Transverse colon (tissue), 4 donors: ENCODE results near the gene XYLT1.

Experiments
- POLR2AphosphoS5 ChIP-seq, 3 donors: sonication (generic); formaldehyde crosslinking; IDR thresholded peaks; one replicate each; pipeline ENCODE4 v1.6.1; 2016; ENCODE audit warnings: antibody characterized with exemption in 3 of 3
- TF ChIP-seq, protein P1 (sequence below), 5 experiments: fragments of 200-600 bp in 3 of 5; fragments of 450-650 bp in 2 of 5; sonication (generic) in 3 of 5; IDR thresholded peaks; 1 replicate in 2 of 5; 2 replicates in 3 of 5; pipeline ENCODE4 v1.5.1; 2016 to 2017; ENCODE audit warnings: antibody characterized with exemption in 5 of 5, inconsistent platforms in 3 of 5, mild to moderate bottlenecking in 2 of 5, moderate library complexity in 1 of 5

DNA sequence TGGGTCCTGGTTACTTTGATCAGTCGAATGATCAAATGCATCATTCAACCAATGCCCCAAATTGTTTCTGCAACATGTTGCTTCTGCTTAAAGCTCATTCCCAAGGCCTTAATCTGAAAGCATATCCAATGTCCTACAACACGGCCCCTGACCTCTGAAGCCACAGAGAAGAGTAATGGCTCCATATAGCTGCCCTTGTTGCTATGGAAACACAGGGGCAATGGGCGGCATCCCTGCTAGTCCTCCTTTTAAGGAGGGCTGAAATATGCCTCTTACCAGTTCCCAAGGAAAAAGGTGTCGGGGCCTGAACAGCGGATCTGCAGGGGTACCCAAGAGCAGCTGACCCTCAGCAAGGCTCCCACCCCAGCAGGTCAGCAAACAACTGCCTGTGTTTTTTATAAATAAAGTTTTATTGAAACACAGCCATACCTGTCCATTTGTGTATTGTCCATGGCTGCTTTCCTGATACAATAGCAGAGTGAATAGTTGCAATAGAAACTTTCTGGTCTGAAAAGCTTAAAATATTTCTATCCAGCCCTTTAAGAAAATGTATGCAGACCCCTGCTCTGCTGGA lies 210.4 kb downstream of the XYLT1 start:
- no peak for TF ChIP-seq POLR2AphosphoS5 (IDR thresholded peaks at IDR 0.05)
- TF ChIP-seq, protein P1, sequence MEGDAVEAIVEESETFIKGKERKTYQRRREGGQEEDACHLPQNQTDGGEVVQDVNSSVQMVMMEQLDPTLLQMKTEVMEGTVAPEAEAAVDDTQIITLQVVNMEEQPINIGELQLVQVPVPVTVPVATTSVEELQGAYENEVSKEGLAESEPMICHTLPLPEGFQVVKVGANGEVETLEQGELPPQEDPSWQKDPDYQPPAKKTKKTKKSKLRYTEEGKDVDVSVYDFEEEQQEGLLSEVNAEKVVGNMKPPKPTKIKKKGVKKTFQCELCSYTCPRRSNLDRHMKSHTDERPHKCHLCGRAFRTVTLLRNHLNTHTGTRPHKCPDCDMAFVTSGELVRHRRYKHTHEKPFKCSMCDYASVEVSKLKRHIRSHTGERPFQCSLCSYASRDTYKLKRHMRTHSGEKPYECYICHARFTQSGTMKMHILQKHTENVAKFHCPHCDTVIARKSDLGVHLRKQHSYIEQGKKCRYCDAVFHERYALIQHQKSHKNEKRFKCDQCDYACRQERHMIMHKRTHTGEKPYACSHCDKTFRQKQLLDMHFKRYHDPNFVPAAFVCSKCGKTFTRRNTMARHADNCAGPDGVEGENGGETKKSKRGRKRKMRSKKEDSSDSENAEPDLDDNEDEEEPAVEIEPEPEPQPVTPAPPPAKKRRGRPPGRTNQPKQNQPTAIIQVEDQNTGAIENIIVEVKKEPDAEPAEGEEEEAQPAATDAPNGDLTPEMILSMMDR (IDR thresholded peaks at IDR 0.05): no peak
